SU-DHL-6 (cell line): ENCODE measurements around the gene OBP2A.

Experiments used
- H2AFZ ChIP-seq: fragments of 200-600 bp; sonication (generic); 2 replicates; pipeline ENCODE4 v1.6.1; 2014; ENCODE audit warnings: low read depth, mild to moderate bottlenecking, moderate library complexity, mixed read lengths, antibody characterized with exemption, low read length; ENCODE audit not compliant: severe bottlenecking
- H3F3A ChIP-seq: fragments of 200-600 bp; shearing (Covaris generic); 2 replicates; pipeline ENCODE4 v1.6.0; 2016; ENCODE audit warnings: antibody characterized with exemption, mild to moderate bottlenecking; ENCODE audit not compliant: insufficient read depth
- H3K27ac ChIP-seq: fragments of 200-600 bp; sonication (generic); 2 replicates; pipeline ENCODE4 v1.5.1; 2016; ENCODE audit warnings: low read depth, mild to moderate bottlenecking, low read length, moderate library complexity, mixed read lengths
- H3K27me3 ChIP-seq: fragments of 200-600 bp; sonication (generic), shearing (Covaris generic); 2 replicates; pipeline ENCODE4 v1.6.0; 2014; ENCODE audit warnings: mild to moderate bottlenecking, low read length
- H3K36me3 ChIP-seq: fragments of 200-600 bp; sonication (generic); 2 replicates; pipeline ENCODE4 v1.6.1; 2014; ENCODE audit warnings: mild to moderate bottlenecking, low read length, mixed read lengths
- H3K4me2 ChIP-seq: fragments of 300-600, 200-600 bp; shearing (Covaris generic), sonication (generic); 2 replicates; pipeline ENCODE4 v1.6.0; 2014; ENCODE audit warnings: low read length, low read depth, mild to moderate bottlenecking; ENCODE audit not compliant: poor library complexity, severe bottlenecking
- H3K4me3 ChIP-seq: fragments of 200-600 bp; sonication (generic); 2 replicates; pipeline ENCODE4 v1.5.1; 2014; ENCODE audit warnings: antibody characterized with exemption, low read length, mild to moderate bottlenecking, mixed read lengths; ENCODE audit not compliant: insufficient read depth, poor library complexity, severe bottlenecking
- H3K79me2 ChIP-seq: fragments of 200-600 bp; sonication (generic); 2 replicates; pipeline ENCODE4 v1.6.1; 2014; ENCODE audit warnings: mild to moderate bottlenecking, low read length, moderate library complexity; ENCODE audit not compliant: insufficient read depth
- H3K9ac ChIP-seq: fragments of 200-600 bp; sonication (generic); 2 replicates; pipeline ENCODE4 v1.7.0; 2014; ENCODE audit warnings: mild to moderate bottlenecking, low read length
- H3K9me2 ChIP-seq: fragments of 200-600 bp; sonication (generic); replicated peaks from 2 replicates; pipeline ENCODE4 v1.6.1; 2014; ENCODE audit warnings: low read length; ENCODE audit not compliant: insufficient read depth
- H3K9me3 ChIP-seq: fragments of 200-600 bp; sonication (generic); 2 replicates; pipeline ENCODE4 v1.6.1; 2014; ENCODE audit warnings: low read length, mixed read lengths; ENCODE audit not compliant: insufficient read depth
- H4K20me1 ChIP-seq: fragments of 200-600 bp; sonication (generic); 2 replicates; pipeline ENCODE4 v1.6.1; 2014; ENCODE audit warnings: low read depth, mild to moderate bottlenecking, antibody characterized with exemption, low read length, moderate library complexity, mixed read lengths
- EZH2phosphoT487 ChIP-seq: fragments of 200-600 bp; sonication (generic), shearing (Covaris generic); conservative IDR thresholded peaks from 2 replicates; pipeline ENCODE4 v1.6.1; 2018; ENCODE audit warnings: mild to moderate bottlenecking, antibody characterized with exemption, low read length, moderate library complexity, mixed read lengths
- TF ChIP-seq, protein P1 (sequence below): fragments of 200-600 bp; sonication (generic); IDR thresholded peaks from one replicate; pipeline ENCODE4 v1.5.1; 2017; ENCODE audit warnings: antibody characterized with exemption, mild to moderate bottlenecking, low read length, moderate library complexity; ENCODE audit not compliant: insufficient read depth, poor library complexity, severe bottlenecking

The OBP2A gene

DNA sequence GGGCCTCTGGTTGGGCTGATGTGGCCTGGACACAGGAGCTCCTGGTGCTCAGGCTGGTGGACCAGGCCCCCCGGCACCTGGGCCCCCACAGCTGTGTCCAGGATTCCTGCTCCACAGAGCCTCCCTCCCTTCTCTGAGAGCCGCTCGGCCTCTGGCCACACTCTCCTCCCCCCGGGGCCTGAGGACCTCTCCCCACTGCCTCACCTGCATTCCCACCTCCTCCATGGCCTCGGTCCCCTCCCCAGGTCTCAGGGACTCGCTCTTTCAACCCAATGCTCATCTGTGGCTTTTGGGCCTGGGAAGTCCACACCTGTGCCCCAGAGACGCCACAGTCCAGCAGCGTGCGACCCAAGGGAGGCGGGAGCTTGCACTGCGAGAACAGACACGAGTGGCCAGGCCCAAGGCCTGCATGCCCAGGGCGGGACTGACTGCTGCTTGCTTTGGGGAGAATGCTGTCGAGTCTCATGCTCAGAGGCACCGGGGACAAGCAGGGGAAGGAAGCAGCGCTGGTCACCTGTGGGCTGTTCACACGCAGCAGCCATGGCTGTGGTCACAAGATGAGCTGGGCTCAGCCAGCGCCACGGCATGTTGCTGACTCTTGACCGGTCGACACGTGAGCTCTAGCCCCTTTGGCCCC, 30.2 kb downstream of the OBP2A start:
- Histone ChIP-seq H3K9ac (no peak overlapping the region), H3K9me3 (no peaks in the 10 kb centered on the region), H3K9me2 (no peaks in the 10 kb centered on the region), H3K4me3 (no peak overlapping the region), H2AFZ (no peak overlapping the region), H3K36me3 (no peaks in the 10 kb centered on the region), H3K27me3 (no peaks in the 10 kb centered on the region), H3K27ac (no peak overlapping the region), H3F3A (no peaks in the 10 kb centered on the region), H3K79me2 (no peaks in the 10 kb centered on the region), H4K20me1 (no peaks in the 10 kb centered on the region), H3K4me2 (no peak overlapping the region)
- no peak for TF ChIP-seq EZH2phosphoT487
- TF ChIP-seq, protein P1, sequence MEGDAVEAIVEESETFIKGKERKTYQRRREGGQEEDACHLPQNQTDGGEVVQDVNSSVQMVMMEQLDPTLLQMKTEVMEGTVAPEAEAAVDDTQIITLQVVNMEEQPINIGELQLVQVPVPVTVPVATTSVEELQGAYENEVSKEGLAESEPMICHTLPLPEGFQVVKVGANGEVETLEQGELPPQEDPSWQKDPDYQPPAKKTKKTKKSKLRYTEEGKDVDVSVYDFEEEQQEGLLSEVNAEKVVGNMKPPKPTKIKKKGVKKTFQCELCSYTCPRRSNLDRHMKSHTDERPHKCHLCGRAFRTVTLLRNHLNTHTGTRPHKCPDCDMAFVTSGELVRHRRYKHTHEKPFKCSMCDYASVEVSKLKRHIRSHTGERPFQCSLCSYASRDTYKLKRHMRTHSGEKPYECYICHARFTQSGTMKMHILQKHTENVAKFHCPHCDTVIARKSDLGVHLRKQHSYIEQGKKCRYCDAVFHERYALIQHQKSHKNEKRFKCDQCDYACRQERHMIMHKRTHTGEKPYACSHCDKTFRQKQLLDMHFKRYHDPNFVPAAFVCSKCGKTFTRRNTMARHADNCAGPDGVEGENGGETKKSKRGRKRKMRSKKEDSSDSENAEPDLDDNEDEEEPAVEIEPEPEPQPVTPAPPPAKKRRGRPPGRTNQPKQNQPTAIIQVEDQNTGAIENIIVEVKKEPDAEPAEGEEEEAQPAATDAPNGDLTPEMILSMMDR = no peak

DNA sequence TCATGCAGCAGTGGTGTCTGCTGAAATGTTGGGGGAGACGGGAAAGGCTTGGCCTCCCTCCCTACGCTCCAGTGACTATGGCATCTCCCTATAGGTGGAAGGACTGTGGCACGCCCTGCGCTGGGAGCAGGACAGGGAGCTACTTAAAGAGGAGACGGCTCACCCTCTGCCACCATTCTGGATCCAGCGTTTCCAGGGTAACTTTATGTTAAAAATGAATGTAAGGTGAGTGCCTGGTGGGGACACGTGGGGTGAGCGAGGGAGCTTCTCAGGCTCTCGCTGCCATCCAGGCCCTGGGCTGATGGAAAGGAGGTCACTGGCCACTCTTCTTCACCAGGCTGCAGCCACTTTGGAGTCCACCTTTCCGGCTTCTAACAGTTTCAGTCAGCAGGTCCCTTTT, 31.3 kb downstream of the OBP2A start:
- Histone ChIP-seq H3K9me2 (no peaks in the 10 kb centered on the region), H3K9me3 (no peaks in the 10 kb centered on the region), H3K79me2 (no peaks in the 10 kb centered on the region), H2AFZ (no peak overlapping the region), H3K4me3 (no peak overlapping the region), H3F3A (no peaks in the 10 kb centered on the region), H3K9ac (no peak overlapping the region), H4K20me1 (no peaks in the 10 kb centered on the region), H3K27ac (no peak overlapping the region), H3K36me3 (no peaks in the 10 kb centered on the region), H3K4me2 (no peak overlapping the region), H3K27me3 (no peaks in the 10 kb centered on the region)
- TF ChIP-seq EZH2phosphoT487 = no peak
- TF ChIP-seq, protein P1 = no peak

DNA sequence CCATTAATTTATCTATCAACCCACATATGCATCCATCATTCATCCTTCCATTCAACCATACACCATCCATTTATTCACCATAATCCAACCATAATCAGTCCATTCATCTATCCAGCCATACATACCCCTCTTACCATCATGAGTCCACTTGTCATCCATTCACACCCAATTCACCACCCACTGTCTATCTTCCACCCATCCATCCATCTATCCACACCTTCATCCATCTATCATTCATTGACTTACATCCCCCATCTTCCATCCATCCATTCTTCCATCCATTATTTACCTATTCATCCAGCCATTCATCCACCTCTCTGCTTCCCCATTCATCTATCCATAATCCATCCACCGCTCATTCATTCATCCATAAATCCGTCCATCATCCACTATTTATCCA, 33.4 kb downstream of the OBP2A start:
- Histone ChIP-seq H2AFZ (no peak overlapping the region), H3K4me2 (no peak overlapping the region), H3K27me3 (no peaks in the 10 kb centered on the region), H3K27ac (no peak overlapping the region), H3K9me2 (no peaks in the 10 kb centered on the region), H3K9ac (no peak overlapping the region), H3K4me3 (no peak overlapping the region), H3K79me2 (no peaks in the 10 kb centered on the region), H3F3A (no peaks in the 10 kb centered on the region), H3K9me3 (no peaks in the 10 kb centered on the region), H4K20me1 (no peaks in the 10 kb centered on the region), H3K36me3 (no peaks in the 10 kb centered on the region)
- TF ChIP-seq, protein P1 = no peak
- TF ChIP-seq EZH2phosphoT487 = no peak
